ENCODE measurements around the gene WDTC1.

The WDTC1 gene

DNA sequence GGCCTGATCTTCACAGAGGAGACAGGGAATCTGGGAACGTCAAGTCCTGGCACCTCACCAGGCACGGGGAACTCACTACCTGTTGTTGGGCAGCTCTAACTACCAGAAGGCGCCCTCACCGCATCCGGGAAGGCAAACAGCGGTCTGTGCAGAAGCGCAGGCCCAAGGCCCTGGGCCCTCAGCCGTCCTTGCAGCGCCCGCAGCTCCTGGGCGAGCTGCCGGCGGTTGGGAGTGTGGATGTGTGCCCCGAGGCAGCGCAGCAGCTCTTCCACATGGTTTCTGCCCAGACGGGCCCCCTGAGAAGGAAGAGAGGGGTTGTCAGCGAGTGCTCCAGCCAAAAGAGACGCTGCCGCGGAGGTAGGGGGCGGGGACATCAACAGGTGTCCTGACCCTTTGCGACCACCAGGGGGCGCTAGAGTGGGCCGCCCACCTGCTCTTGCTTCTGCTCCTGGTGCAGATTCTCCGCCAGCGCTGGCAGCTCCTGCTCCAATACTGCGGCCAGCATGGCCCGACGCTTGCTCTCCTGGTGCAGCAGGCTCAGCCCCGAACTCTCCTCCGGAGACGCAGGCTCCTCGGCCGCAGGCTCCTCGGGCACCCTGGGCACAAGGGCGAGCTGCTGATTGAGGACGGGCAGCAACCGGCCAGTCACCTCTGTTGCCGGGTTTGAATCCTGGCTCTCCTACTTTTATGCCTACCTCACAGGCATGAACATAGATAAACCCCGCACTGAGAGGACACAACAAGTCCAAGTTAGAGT is 123.0 kb downstream of the WDTC1 start:
- Histone ChIP-seq H3K4me3 (ENCODE audit: low read depth, low read length) (peak overlapping the region; percentile 31), H3K9ac (ENCODE audit: low read length) (no peak overlapping the region)

More for the DNA sequence above, 123.0 kb downstream of the WDTC1 start:
- peaks cover 49% of the 10 kb centered on the region for H3K27me3 ChIP-seq (ENCODE audit: control insufficient read depth, insufficient read depth, low read length)
- H3K36me3 ChIP-seq (ENCODE audit: control insufficient read depth, insufficient read depth, low read length) = peaks cover 5% of the 10 kb centered on the region; the same call in 1 of the 2 replicates
- no peaks in the 10 kb centered on the region for H3K9me3 ChIP-seq (ENCODE audit: control insufficient read depth, insufficient read depth, low read depth, low read length)
- H3K4me1 ChIP-seq (ENCODE audit: control insufficient read depth, insufficient read depth, low read length) = peaks cover 21% of the 10 kb centered on the region
- H3K27ac ChIP-seq (ENCODE audit: low read depth, low read length) = no peak overlapping the region
